Upper lobe of left lung (tissue), 4 donors: ENCODE data around the gene ASF1A.

Source experiments
- EP300 ChIP-seq, 4 donors: sonication (generic); formaldehyde crosslinking; IDR thresholded peaks; one replicate each; pipeline ENCODE4 v1.5.1; 2017; ENCODE audit warnings: antibody characterized with exemption in 4 of 4, control low read depth in 2 of 4
- POLR2AphosphoS5 ChIP-seq, 2 donors: sonication (generic); formaldehyde crosslinking; IDR thresholded peaks; one replicate each; pipeline ENCODE4 v1.5.1; 2017; ENCODE audit warnings: antibody characterized with exemption in 2 of 2
- TF ChIP-seq, protein P1 (sequence below), 6 experiments: fragments of 450-650 bp in 4 of 6; fragments of 200-600 bp in 2 of 6; sonication (generic) in 2 of 6; IDR thresholded peaks; one replicate each; pipeline ENCODE4 v1.5.1; 2016 to 2019; ENCODE audit warnings: antibody characterized with exemption in 6 of 6

DNA sequence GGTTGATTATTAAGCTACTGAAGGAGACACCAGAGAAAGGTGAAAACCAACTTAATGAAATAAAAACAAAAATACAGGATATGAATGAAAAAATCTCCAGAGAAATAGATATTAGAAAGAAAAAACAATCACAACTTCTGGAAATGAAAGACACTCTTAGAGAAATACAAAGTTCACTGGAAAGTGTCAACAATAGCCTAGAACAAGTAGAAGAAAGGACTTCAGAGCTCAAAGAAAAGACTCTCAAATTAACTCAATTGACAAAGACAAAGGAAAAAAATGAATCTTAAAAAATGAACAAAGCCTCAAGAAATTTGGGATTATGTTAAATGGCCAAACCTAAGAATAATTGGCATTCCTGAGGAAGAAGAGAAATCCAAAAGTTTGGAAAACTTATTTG lies 51.3 kb downstream of the ASF1A start:
- TF ChIP-seq, protein P1, sequence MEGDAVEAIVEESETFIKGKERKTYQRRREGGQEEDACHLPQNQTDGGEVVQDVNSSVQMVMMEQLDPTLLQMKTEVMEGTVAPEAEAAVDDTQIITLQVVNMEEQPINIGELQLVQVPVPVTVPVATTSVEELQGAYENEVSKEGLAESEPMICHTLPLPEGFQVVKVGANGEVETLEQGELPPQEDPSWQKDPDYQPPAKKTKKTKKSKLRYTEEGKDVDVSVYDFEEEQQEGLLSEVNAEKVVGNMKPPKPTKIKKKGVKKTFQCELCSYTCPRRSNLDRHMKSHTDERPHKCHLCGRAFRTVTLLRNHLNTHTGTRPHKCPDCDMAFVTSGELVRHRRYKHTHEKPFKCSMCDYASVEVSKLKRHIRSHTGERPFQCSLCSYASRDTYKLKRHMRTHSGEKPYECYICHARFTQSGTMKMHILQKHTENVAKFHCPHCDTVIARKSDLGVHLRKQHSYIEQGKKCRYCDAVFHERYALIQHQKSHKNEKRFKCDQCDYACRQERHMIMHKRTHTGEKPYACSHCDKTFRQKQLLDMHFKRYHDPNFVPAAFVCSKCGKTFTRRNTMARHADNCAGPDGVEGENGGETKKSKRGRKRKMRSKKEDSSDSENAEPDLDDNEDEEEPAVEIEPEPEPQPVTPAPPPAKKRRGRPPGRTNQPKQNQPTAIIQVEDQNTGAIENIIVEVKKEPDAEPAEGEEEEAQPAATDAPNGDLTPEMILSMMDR (IDR thresholded peaks at IDR 0.05), result no peak
- no peak for TF ChIP-seq POLR2AphosphoS5 (IDR thresholded peaks at IDR 0.05)
- no peak for TF ChIP-seq EP300 (IDR thresholded peaks at IDR 0.05)
